ENCODE results near the gene NIF3L1.
"Not testable (repeated sequence)": the region's sequence is repeated elsewhere in the genome, so short reads cannot be mapped to it uniquely, and the experiment has no call there.

The NIF3L1 gene

GRCh38 chr2:200860092-200860795 lies 28.9 kb upstream of the NIF3L1 start:
- no peak for DNase-seq
- no peak for TF ChIP-seq POLR2A (IDR thresholded peaks at IDR 0.05; ENCODE audit: low read length)
- no peak for TF ChIP-seq GATA1 (IDR thresholded peaks at IDR 0.05; ENCODE audit: low read depth, low read length)

DNA sequence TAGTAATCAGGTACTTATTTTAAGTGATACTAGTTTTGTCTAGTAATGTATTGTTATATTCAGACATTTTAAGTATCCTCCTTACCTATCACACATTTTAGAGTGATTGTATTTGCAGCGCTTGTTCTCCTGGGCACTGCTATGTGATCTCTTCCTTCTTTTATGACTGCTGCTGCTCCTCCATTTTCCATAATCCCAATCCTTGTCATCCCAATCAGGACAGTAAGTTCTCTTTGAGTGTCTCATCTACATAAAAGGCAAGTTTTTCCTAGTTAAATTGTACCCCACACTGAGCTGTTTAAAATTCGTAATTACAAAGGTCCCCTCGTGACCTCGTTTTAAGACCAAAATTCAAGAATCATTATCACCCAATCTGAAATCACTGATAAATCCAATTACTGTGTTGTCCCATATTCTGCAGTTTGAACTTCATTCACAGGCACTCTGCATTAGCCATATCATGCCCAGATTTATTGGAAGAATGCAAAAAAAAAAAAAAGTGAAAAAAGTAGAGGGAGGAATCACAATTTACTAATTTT lies 27.5 kb upstream of the NIF3L1 start:
- no peak for TF ChIP-seq GATA1 (IDR thresholded peaks at IDR 0.05; ENCODE audit: low read depth, low read length)
- no peak for TF ChIP-seq POLR2A (IDR thresholded peaks at IDR 0.05; ENCODE audit: low read length)
- peak in 1 of 2 experiments; percentile 18 for DNase-seq

GRCh38 chr2:200862532-200863000 lies 26.6 kb upstream of the NIF3L1 start:
- TF ChIP-seq GATA1 (IDR thresholded peaks at IDR 0.05; ENCODE audit: low read depth, low read length) (no peak), POLR2A (IDR thresholded peaks at IDR 0.05; ENCODE audit: low read length) (peak; percentile 66)
- peak; percentile 77 to 86 for DNase-seq

- DNase-seq: peak in 1 of 2 experiments; percentile 74
- no peak for TF ChIP-seq POLR2A (IDR thresholded peaks at IDR 0.05; ENCODE audit: low read length)
- TF ChIP-seq GATA1 (IDR thresholded peaks at IDR 0.05; ENCODE audit: low read depth, low read length): no peak
Measured at GRCh38 chr2:200863782-200864175, 25.4 kb upstream of the NIF3L1 start.

DNA sequence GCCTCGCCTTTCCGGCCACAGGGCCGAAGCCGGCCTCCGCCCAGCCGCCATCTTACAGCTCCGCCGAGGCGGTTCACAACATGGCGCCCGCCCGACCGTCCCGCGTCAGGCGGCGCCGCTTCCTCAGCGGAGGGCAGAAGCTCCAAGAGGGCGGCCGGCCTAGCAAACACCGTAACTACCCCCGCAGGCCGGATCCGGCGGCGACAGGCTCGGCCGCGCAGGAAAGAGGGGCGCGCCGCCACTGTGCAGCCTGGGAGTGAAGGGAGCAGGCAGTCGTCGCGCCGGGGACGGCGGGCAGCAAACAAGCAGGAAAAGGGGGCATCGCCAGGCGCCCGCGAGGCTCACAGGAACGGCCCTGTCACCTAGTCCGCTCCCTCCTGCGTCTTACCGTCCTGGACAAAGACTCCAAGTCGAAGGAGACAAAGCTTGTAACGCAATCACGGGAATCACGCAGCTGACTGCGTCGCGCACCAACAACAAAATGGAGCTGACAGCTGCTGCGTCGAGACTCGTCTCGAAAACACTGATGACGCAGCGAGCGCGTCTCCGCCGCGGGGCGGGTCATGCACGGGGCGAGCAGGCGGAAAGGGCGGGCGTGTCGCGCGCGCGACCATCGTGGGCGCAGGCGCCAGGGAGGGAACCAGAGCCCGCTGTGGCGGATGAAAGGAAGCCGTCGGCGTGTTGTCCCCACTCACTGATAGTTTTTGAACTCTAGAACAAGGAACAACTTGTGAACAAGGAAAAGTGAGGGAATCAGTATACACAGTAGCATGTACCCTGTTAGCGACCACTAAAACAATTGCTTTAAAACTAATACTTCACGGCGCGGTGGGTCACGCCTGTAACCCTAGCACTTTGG lies 24.8 kb upstream of the NIF3L1 start, which contains the start of gene CLK1:
Gene CLK1 (minus strand): TSS at position 483 of the 859 bp plus-strand sequence. CDS start 2,796 bp downstream, outside the sequence.
- DNase-seq: peak; percentile 96 to 98
- no peak for TF ChIP-seq GATA1 (IDR thresholded peaks at IDR 0.05; ENCODE audit: low read depth, low read length)
- peak; percentile 100 for TF ChIP-seq POLR2A (IDR thresholded peaks at IDR 0.05; ENCODE audit: low read length)

DNA sequence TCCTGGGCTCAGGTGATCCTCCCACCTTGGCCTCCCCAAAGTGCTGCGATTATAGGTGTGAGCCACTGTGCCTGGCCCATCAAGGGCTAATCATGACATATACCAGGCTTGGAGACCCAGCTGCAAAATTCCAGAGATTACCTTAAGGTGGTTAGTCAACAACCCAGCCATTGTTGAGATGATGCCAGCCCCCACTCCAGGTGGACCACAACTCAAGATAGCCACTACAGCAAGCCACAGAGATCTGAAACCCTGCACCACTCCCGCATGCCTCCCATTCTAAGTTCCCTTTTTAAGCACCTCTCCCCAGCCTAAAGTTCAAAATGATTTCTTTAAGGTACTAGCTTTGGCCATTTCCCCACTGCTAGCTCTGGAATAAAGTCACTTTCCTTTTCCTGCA lies 20.2 kb upstream of the NIF3L1 start:
- no peak for TF ChIP-seq POLR2A (IDR thresholded peaks at IDR 0.05; ENCODE audit: low read length)
- TF ChIP-seq GATA1 (IDR thresholded peaks at IDR 0.05; ENCODE audit: low read depth, low read length): no peak
- DNase-seq: peak in 1 of 2 experiments; percentile 33

DNA sequence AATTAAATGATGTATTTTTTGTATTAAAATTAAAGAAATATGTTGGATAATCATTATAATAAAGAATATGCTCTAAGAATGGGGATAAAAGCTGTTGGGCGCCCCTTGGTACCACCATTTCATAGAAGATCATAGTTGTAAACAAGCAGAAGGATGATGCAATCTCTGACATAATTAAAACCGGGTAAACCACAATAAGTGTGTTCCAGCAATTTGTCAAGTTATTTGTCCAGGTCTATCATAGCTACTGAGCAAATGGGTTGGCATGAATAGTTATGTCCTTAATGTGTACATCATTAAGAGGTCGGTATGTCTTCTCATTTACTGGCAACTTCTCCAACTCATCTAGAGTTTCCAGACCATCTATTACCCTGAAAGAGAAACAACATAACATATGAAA lies 18.0 kb upstream of the NIF3L1 start:
- TF ChIP-seq POLR2A (IDR thresholded peaks at IDR 0.05; ENCODE audit: low read length): no peak
- no peak for TF ChIP-seq GATA1 (IDR thresholded peaks at IDR 0.05; ENCODE audit: low read depth, low read length)
- DNase-seq: peak; percentile 7 to 56

DNA sequence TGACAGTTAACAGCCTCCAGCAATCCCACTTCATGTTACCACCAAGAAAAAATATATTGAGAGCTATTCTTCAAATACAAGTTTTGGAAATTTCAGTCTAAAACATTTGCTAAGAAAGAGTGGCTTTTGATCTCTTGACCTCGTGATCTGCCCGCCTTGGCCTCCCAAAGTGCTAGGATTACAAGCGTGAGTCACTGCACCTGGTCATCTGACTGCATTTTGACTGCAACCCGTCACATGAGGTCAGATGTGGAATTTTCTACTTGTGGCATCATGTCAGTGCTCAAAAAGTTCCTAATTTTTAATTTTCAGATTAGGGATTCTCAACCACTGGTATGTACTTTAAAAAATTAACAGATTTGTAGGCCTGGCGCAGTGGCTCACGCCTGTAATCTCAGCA lies 15.6 kb upstream of the NIF3L1 start:
- TF ChIP-seq GATA1 (IDR thresholded peaks at IDR 0.05; ENCODE audit: low read depth, low read length) (no peak), POLR2A (IDR thresholded peaks at IDR 0.05; ENCODE audit: low read length) (no peak)

DNA sequence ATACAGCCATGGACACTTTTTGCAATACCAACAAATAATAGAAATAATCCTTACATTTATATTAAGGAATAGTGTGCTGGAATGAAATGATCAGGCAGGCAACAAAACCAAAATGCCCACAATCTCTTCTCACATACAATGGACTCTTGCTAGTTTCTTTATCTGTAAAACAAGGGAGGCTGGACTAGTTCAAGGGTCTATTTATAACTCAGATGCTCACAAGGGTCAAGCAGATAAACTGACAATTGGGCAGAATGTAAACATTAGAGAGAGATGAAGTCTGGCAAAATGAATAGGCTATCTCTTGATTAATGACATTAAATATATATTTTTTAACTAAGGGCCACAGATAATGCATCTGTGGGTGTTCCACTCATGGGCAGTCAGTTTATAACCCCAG lies 11.7 kb upstream of the NIF3L1 start:
- peak; percentile 39 to 69 for DNase-seq
- TF ChIP-seq GATA1 (IDR thresholded peaks at IDR 0.05; ENCODE audit: low read depth, low read length) (no peak), POLR2A (IDR thresholded peaks at IDR 0.05; ENCODE audit: low read length) (no peak)

More for the DNA sequence above, 15.6 kb upstream of the NIF3L1 start:
- no peak for DNase-seq

DNA sequence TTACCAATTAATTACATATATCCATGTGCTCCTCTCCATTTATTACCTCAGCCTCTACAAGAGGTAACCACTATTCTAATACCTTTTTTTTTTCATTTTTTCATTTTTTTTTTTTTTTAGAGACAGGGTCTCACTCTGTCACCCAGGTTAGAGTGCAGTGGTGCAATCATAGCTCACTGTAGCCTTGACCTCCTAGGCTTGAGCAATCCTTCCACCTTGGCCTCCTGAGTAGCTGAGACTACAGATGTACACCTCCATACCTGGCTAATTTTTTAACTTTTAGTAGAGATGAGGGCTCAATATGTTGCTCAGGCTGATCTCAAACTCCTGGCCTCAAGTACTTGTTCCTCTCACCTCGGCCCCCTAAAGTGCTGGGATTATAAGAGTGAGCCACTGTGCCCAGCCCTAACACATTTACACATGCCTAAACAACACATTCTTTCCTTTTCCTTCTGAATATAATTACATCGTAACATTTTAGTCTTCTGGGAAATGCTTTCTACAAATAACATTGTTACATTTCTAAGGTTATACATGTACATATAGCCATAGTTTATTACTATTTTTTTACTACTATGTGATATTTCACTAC lies 10.8 kb upstream of the NIF3L1 start:
- no peak for DNase-seq
- no peak for TF ChIP-seq POLR2A (IDR thresholded peaks at IDR 0.05; ENCODE audit: low read length)
- TF ChIP-seq GATA1 (IDR thresholded peaks at IDR 0.05; ENCODE audit: low read depth, low read length): no peak

- not testable (repeated sequence) for DNase-seq
Measured at GRCh38 chr2:200881715-200882249, 7.4 kb upstream of the NIF3L1 start.

- no peak for DNase-seq
- TF ChIP-seq POLR2A (IDR thresholded peaks at IDR 0.05; ENCODE audit: low read length) (no peak), GATA1 (IDR thresholded peaks at IDR 0.05; ENCODE audit: low read depth, low read length) (no peak)
Measured at GRCh38 chr2:200899482-200899881, 10.3 kb downstream of the NIF3L1 start.

GRCh38 chr2:200901459-200902072 lies 12.4 kb downstream of the NIF3L1 start:
- TF ChIP-seq GATA1 (IDR thresholded peaks at IDR 0.05; ENCODE audit: low read depth, low read length): no peak
- peak; percentile 18 for TF ChIP-seq POLR2A (IDR thresholded peaks at IDR 0.05; ENCODE audit: low read length)
- peak; percentile 91 to 92 for DNase-seq
